ENCODE data around the gene PARVB.

Gene PARVB

DNA sequence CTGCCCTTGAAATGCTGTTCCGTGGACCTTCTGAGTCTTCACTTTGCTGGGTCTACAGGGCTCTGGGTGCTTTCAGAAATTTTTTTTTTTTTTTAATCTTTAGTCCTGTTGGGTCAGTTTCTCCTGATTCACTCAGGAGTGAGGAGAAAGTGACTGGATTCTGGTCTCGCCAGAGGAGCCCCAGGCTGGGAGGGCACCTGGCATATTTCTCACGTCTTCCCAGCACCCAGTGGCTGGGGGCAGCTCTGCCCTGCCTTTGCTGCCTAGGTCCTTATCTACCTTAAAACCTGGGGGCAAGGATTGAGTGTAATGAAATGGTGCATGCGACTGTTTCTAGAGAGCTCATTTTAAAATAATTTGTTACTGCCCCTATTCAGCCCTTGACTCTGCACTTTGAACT is 45.5 kb upstream of the PARVB start:
- Histone ChIP-seq H3K79me2 (ENCODE audit: insufficient read depth, low read length) (no peaks in the 10 kb centered on the region), H3K27me3 (ENCODE audit: insufficient read depth, low read length) (no peaks in the 10 kb centered on the region), H3K4me3 (ENCODE audit: low read depth, low read length, poor library complexity, severe bottlenecking) (no peak overlapping the region), H2AFZ (ENCODE audit: low read length) (no peak overlapping the region), H3K9me3 (ENCODE audit: low read length) (no peaks in the 10 kb centered on the region), H3K4me2 (ENCODE audit: low read length) (no peak overlapping the region), H3K36me3 (ENCODE audit: insufficient read depth, low read length) (peaks cover 91% of the 10 kb centered on the region), H3K9ac (ENCODE audit: low read length) (no peak overlapping the region), H3K9me2 (ENCODE audit: low read depth, low read length) (no peaks in the 10 kb centered on the region), H3F3A (ENCODE audit: insufficient read depth, low read length) (no peaks in the 10 kb centered on the region), H3K27ac (ENCODE audit: low read depth, low read length, poor library complexity, severe bottlenecking) (no peak overlapping the region), H3K4me1 (ENCODE audit: insufficient read depth, low read length, severe bottlenecking) (no peaks in the 10 kb centered on the region), H4K20me1 (ENCODE audit: insufficient read depth, low read length) (no peaks in the 10 kb centered on the region)
- no peak for TF ChIP-seq EZH2 (IDR thresholded peaks at IDR 0.05; ENCODE audit: borderline replicate concordance, low read length)
- TF ChIP-seq, protein P1, sequence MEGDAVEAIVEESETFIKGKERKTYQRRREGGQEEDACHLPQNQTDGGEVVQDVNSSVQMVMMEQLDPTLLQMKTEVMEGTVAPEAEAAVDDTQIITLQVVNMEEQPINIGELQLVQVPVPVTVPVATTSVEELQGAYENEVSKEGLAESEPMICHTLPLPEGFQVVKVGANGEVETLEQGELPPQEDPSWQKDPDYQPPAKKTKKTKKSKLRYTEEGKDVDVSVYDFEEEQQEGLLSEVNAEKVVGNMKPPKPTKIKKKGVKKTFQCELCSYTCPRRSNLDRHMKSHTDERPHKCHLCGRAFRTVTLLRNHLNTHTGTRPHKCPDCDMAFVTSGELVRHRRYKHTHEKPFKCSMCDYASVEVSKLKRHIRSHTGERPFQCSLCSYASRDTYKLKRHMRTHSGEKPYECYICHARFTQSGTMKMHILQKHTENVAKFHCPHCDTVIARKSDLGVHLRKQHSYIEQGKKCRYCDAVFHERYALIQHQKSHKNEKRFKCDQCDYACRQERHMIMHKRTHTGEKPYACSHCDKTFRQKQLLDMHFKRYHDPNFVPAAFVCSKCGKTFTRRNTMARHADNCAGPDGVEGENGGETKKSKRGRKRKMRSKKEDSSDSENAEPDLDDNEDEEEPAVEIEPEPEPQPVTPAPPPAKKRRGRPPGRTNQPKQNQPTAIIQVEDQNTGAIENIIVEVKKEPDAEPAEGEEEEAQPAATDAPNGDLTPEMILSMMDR (IDR thresholded peaks at IDR 0.05; ENCODE audit: low read length): no peak

DNA sequence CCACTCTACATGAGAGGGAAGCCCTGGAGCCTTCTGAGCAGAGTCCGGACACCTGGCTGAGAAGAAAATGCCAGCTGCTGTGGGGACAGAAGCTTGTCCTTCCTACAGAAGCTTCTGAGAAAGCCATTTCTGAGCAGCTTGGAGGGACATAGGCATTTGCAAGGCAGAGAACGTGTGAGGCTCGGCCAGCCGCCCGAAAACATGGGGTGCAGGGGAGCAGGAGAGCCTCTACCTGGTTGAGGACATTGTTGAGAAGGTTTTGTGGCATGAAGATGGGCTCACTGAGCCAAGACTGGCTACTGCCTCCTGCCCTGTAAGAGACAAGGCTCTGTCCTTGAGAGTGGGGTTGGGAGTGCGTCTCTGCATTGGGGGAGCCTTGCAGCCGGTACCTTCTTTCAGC is 43.5 kb upstream of the PARVB start:
- Histone ChIP-seq H3K4me1 (ENCODE audit: insufficient read depth, low read length, severe bottlenecking) (no peaks in the 10 kb centered on the region), H3K4me3 (ENCODE audit: low read depth, low read length, poor library complexity, severe bottlenecking) (no peak overlapping the region), H3K9me3 (ENCODE audit: low read length) (no peaks in the 10 kb centered on the region), H3K4me2 (ENCODE audit: low read length) (no peak overlapping the region), H3K36me3 (ENCODE audit: insufficient read depth, low read length) (peaks cover 87% of the 10 kb centered on the region), H3K9ac (ENCODE audit: low read length) (no peak overlapping the region), H3K79me2 (ENCODE audit: insufficient read depth, low read length) (no peaks in the 10 kb centered on the region), H4K20me1 (ENCODE audit: insufficient read depth, low read length) (no peaks in the 10 kb centered on the region), H3F3A (ENCODE audit: insufficient read depth, low read length) (no peaks in the 10 kb centered on the region), H2AFZ (ENCODE audit: low read length) (no peak overlapping the region), H3K27me3 (ENCODE audit: insufficient read depth, low read length) (no peaks in the 10 kb centered on the region), H3K27ac (ENCODE audit: low read depth, low read length, poor library complexity, severe bottlenecking) (no peak overlapping the region), H3K9me2 (ENCODE audit: low read depth, low read length) (no peaks in the 10 kb centered on the region)
- TF ChIP-seq EZH2 (IDR thresholded peaks at IDR 0.05; ENCODE audit: borderline replicate concordance, low read length): no peak
- TF ChIP-seq, protein P1 (IDR thresholded peaks at IDR 0.05; ENCODE audit: low read length): no peak

DNA sequence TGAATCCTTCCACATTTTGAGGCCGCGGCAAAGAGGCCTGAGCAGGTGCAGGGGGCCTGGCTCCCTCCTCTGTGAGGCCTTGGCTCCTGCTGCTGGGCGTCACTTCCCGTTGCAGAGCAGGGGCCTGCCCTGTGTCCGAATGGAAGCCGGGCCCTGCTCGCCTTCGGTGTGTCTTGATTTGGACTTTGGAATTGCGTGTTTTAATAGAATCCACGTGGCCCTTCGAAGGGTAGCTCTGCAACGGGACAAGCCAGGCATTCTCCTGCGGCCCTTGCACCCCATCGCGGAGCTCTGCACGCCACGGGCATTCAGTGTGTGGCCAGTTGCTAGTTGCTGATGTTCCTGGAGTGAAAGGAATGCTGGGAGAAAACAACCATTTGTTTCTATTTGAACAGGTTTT is 43.1 kb upstream of the PARVB start:
- Histone ChIP-seq H3K27me3 (ENCODE audit: insufficient read depth, low read length) (no peaks in the 10 kb centered on the region), H2AFZ (ENCODE audit: low read length) (no peak overlapping the region), H3K9me3 (ENCODE audit: low read length) (no peaks in the 10 kb centered on the region), H3K9ac (ENCODE audit: low read length) (no peak overlapping the region), H4K20me1 (ENCODE audit: insufficient read depth, low read length) (no peaks in the 10 kb centered on the region), H3K79me2 (ENCODE audit: insufficient read depth, low read length) (no peaks in the 10 kb centered on the region), H3K4me1 (ENCODE audit: insufficient read depth, low read length, severe bottlenecking) (no peaks in the 10 kb centered on the region), H3K36me3 (ENCODE audit: insufficient read depth, low read length) (peaks cover 85% of the 10 kb centered on the region), H3K4me2 (ENCODE audit: low read length) (no peak overlapping the region), H3K27ac (ENCODE audit: low read depth, low read length, poor library complexity, severe bottlenecking) (no peak overlapping the region), H3F3A (ENCODE audit: insufficient read depth, low read length) (no peaks in the 10 kb centered on the region), H3K4me3 (ENCODE audit: low read depth, low read length, poor library complexity, severe bottlenecking) (no peak overlapping the region), H3K9me2 (ENCODE audit: low read depth, low read length) (no peaks in the 10 kb centered on the region)
- TF ChIP-seq EZH2 (IDR thresholded peaks at IDR 0.05; ENCODE audit: borderline replicate concordance, low read length): no peak
- TF ChIP-seq, protein P1 (IDR thresholded peaks at IDR 0.05; ENCODE audit: low read length): no peak

All from OCI-LY1 (cell line).